IMR-90 (cell line): ENCODE data around the gene ST7. TPM values are rescaled to one million over a fixed set of nuclear protein-coding genes. Genes with fewer than 3 reads are reported as not detected.

ENCODE experiments used
- ATAC-seq: fragments of 200-7000 bp; cut with Tn5 transposase; 2 replicates; pipeline ENCODE4 v1.9.1; 2020; ENCODE audit warnings: low read depth, mild to moderate bottlenecking, moderate library complexity
- BruUV-seq: library from RNA; stranded (reverse); fragments of 400-500 nt; replicated peaks from 2 replicates; lab custom pipeline; 2021; lab: Mats Ljungman, UMichigan
- CTCF ChIA-PET: fragments of 300-600 bp; formaldehyde crosslinking; extraction: SDS; loops from one replicate; lab custom pipeline; 2021; ENCODE audit warnings: antibody characterized with exemption; lab: Yijun Ruan, JAX
- POLR2A ChIA-PET: fragments of 300-600 bp; sonication (Branson Sonifier 250); formaldehyde crosslinking; loops from one replicate; lab custom pipeline; 2022; ENCODE audit warnings: antibody characterized with exemption; ENCODE audit not compliant: unreplicated experiment; lab: Charles Lee
- DNase-seq: peaks from one replicate; pipeline ENCODE4 v3.0.0; 2013
- H2AFZ ChIP-seq: replicated peaks from 2 replicates; pipeline ENCODE3; 2013; ENCODE audit warnings: low read length, mild to moderate bottlenecking; ENCODE audit not compliant: poor library complexity
- H2AK5ac ChIP-seq: 2 replicates; pipeline ENCODE4 v1.6.1; 2013; ENCODE audit warnings: low read depth, low read length, inconsistent platforms
- H2AK9ac ChIP-seq: replicated peaks from 2 replicates; pipeline ENCODE3; 2013; ENCODE audit warnings: mild to moderate bottlenecking, low read depth, low read length, moderate library complexity; ENCODE audit not compliant: poor library complexity
- H2BK120ac ChIP-seq: 2 replicates; pipeline ENCODE4 v1.6.1; 2013; ENCODE audit warnings: low read depth, low read length, inconsistent platforms
- H2BK15ac ChIP-seq: 3 replicates; pipeline ENCODE4 v1.6.1; 2013; ENCODE audit warnings: low read depth, low read length, inconsistent platforms
- H2BK20ac ChIP-seq: 2 replicates; pipeline ENCODE4 v1.6.1; 2013; ENCODE audit warnings: low read depth, mild to moderate bottlenecking, inconsistent platforms, low read length, moderate library complexity
- H2BK5ac ChIP-seq: 2 replicates; pipeline ENCODE4 v1.6.1; 2013; ENCODE audit warnings: mild to moderate bottlenecking, low read depth, low read length, inconsistent platforms; ENCODE audit not compliant: poor library complexity, severe bottlenecking
- H3K14ac ChIP-seq: replicated peaks from 2 replicates; pipeline ENCODE4 v1.6.1; 2013; ENCODE audit warnings: low read depth, low read length, inconsistent platforms
- H3K18ac ChIP-seq: 2 replicates; pipeline ENCODE4 v1.6.1; 2013; ENCODE audit warnings: low read depth, low read length, control low read depth
- H3K23ac ChIP-seq: 2 replicates; pipeline ENCODE4 v1.6.1; 2013; ENCODE audit warnings: low read depth, low read length, inconsistent platforms
- H3K27ac ChIP-seq: 2 replicates; pipeline ENCODE4 v1.5.1; 2013; ENCODE audit warnings: mild to moderate bottlenecking, control low read depth, low read length; ENCODE audit not compliant: insufficient read depth
- H3K27me3 ChIP-seq: 2 replicates; pipeline ENCODE4 v1.6.1; 2013; ENCODE audit warnings: low read length; ENCODE audit not compliant: control insufficient read depth, insufficient read depth
- H3K36me3 ChIP-seq: 2 replicates; pipeline ENCODE4 v1.6.1; 2013; ENCODE audit warnings: low read length, mixed read lengths; ENCODE audit not compliant: control insufficient read depth, insufficient read depth
- H3K4ac ChIP-seq: 2 replicates; pipeline ENCODE4 v1.6.1; 2013; ENCODE audit warnings: low read depth, low read length, inconsistent platforms
- H3K4me1 ChIP-seq: 2 replicates; pipeline ENCODE4 v1.6.1; 2013; ENCODE audit warnings: low read length, mixed read lengths; ENCODE audit not compliant: control insufficient read depth, insufficient read depth
- H3K4me2 ChIP-seq: 2 replicates; pipeline ENCODE4 v1.6.1; 2013; ENCODE audit warnings: low read depth, mild to moderate bottlenecking, control low read depth, low read length, moderate library complexity
- H3K4me3 ChIP-seq: 2 replicates; pipeline ENCODE4 v1.5.1; 2013; ENCODE audit warnings: low read depth, mild to moderate bottlenecking, control low read depth, low read length, moderate library complexity; ENCODE audit not compliant: insufficient read depth
- H3K56ac ChIP-seq: 2 replicates; pipeline ENCODE4 v1.6.1; 2013; ENCODE audit warnings: low read length, inconsistent platforms; ENCODE audit not compliant: insufficient read depth; ENCODE audit errors: extremely low read depth
- H3K79me1 ChIP-seq, 2 experiments: 2 replicates each; pipeline ENCODE4 v1.6.1; 2013; ENCODE audit warnings: low read length in 2 of 2, inconsistent platforms in 1 of 2, low read depth in 1 of 2
- H3K9ac ChIP-seq: 2 replicates; pipeline ENCODE4 v1.6.1; 2013; ENCODE audit warnings: low read depth, low read length, control low read depth
- H3K9me1 ChIP-seq: 2 replicates; pipeline ENCODE4 v1.6.1; 2013; ENCODE audit warnings: low read length, inconsistent platforms; ENCODE audit not compliant: insufficient read depth
- H3K9me3 ChIP-seq: 2 replicates; pipeline ENCODE4 v1.6.1; 2013; ENCODE audit warnings: low read length; ENCODE audit not compliant: control insufficient read depth, insufficient read depth
- H4K20me1 ChIP-seq: 2 replicates; pipeline ENCODE4 v1.6.1; 2013; ENCODE audit warnings: low read length, inconsistent platforms; ENCODE audit not compliant: insufficient read depth
- H4K5ac ChIP-seq: 2 replicates; pipeline ENCODE4 v1.6.1; 2013; ENCODE audit warnings: mild to moderate bottlenecking, low read depth, low read length, control low read depth
- H4K8ac ChIP-seq, 2 experiments: 2 replicates each; pipeline ENCODE4 v1.6.1; 2013; ENCODE audit warnings: low read depth in 2 of 2, low read length in 2 of 2, control low read depth in 1 of 2, inconsistent platforms in 1 of 2
- H4K91ac ChIP-seq: 2 replicates; pipeline ENCODE4 v1.6.1; 2013; ENCODE audit warnings: low read depth, low read length, inconsistent platforms; ENCODE audit not compliant: insufficient read depth
- MAFK ChIP-seq: IDR thresholded peaks from 2 replicates; pipeline ENCODE4 v1.6.1; 2012; ENCODE audit warnings: low read depth, low read length, improper control_type of control experiment
- USF2 ChIP-seq: fragments of 150-350 bp; IDR thresholded peaks from 2 replicates; pipeline ENCODE4 v1.6.1; 2017; ENCODE audit warnings: mild to moderate bottlenecking, antibody characterized with exemption, low read length, low read depth
- dilution Hi-C: fragments of 300-500 bp; cut with HindIII; formaldehyde crosslinking; loops from one replicate; pipeline ENCODE4 v1.14.3; 2018; ENCODE audit warnings: low sequenced_read_pairs; ENCODE audit not compliant: unreplicated experiment
- in situ Hi-C: fragments of 300-500 bp; cut with MboI; formaldehyde crosslinking; loops from 3 replicates; pipeline ENCODE4 v1.14.3; 2019; ENCODE audit warnings: low sequenced_read_pairs, inconsistent platforms, mixed read lengths
- intact Hi-C: fragments of 100-400 bp; cut with micrococcal nuclease; formaldehyde crosslinking; loops from 2 replicates; pipeline ENCODE4 v1.10.0; 2022
- polyA plus RNA-seq, 3 experiments: library from polyadenylated mRNA; depleted of rRNA; stranded (reverse); fragments of >200 nt; gene quantifications; 2 replicates each; pipeline ENCODE4 v1.2.3, GENCODE V29; 2012; ENCODE audit warnings: low replicate concordance in 1 of 3
- total RNA-seq: library from RNA; depleted of rRNA; stranded (reverse); fragments of >200 nt; gene quantifications from 2 replicates; pipeline ENCODE4 v1.2.3, GENCODE V29; 2012

Gene ST7
- total and polyA plus RNA-seq, 2 of the 4 experiments (the other 2 are of a cell fraction) = 18.6 to 26.0 TPM

DNA sequence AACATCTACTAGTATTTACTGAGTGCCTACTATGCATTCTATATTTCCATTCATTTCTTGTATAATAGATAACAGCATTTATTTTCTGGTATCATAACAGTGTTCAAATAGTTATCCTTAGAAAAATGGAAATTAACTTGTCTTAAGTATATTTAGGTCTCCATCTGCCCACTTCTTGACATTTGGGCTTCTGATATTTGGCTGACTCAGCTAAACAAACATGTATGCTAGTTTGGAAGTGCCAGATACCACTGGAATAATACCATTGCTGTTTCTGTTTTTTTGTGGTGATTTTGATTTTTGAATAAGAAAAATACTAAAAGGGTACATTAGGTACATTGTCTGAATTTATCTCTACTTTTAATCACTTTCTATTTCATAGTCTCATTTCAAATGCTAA, 169.2 kb downstream of the ST7 start:
- intact Hi-C loops = no loop called here
- Histone ChIP-seq H3K56ac (no peak overlapping the region), H3K4ac (no peak overlapping the region), H3K4me3 (no peak overlapping the region), H2BK120ac (0 out of 2 replicates have a peak overlapping the region, but pooled peaks have one; percentile 19), H2BK20ac (no peak overlapping the region), H4K5ac (no peak overlapping the region), H2BK15ac (no peak overlapping the region), H3K9ac (no peak overlapping the region), H3K9me1 (0 out of 2 replicates have a peak, but pooled peaks cover 3% of the 10 kb centered on the region), H3K4me2 (no peak overlapping the region), H2BK5ac (no peak overlapping the region), H3K18ac (no peak overlapping the region), H4K20me1 (no peaks in the 10 kb centered on the region), H3K79me1 (peaks cover 0 to 5% of the 10 kb centered on the region in 2 experiments; a peak in 2 of 4 replicates), H2AK5ac (no peak overlapping the region), H3K23ac (no peak overlapping the region), H3K27ac (no peak overlapping the region), H3K14ac (no peak overlapping the region), H3K36me3 (no peaks in the 10 kb centered on the region), H3K4me1 (peaks cover 8% of the 10 kb centered on the region), H2AK9ac (no peak overlapping the region), H4K91ac (no peak overlapping the region), H4K8ac (no peak overlapping the region), H3K9me3 (no peaks in the 10 kb centered on the region), H2AFZ (no peak overlapping the region), H3K27me3 (no peaks in the 10 kb centered on the region)
- no peak for DNase-seq
- ChIA-PET CTCF (interaction anchor here (1.3 kb wide), 1 partner anchor 134 kb away, joined by 3 read pairs; no protein-coding TSS in a partner anchor), POLR2A (interaction anchor here (0.6 kb wide), 2 partner anchors 201 to 637 kb away, joined by 6 to 12 read pairs; no protein-coding TSS in a partner anchor)
- in situ Hi-C loops = no loop called here
- ATAC-seq = no peak
- dilution Hi-C loops = no loop called here
- TF ChIP-seq USF2 (no peak), MAFK (peak; percentile 97)
- no TSS peak for BruUV-seq
